Activated naive CD8-positive, alpha-beta T cell (primary cell): ENCODE measurements around the gene SLC39A3.
"Not testable (repeated sequence)": the region's sequence is repeated elsewhere in the genome, so short reads cannot be mapped to it uniquely, and the experiment has no call there.

ENCODE experiments used
- H3K27ac Mint-ChIP-seq: one replicate; pipeline ENCODE4 v1.8.0; 2021; ENCODE audit warnings: mixed read lengths
- H3K27me3 Mint-ChIP-seq: one replicate; pipeline ENCODE4 v1.8.0; 2021; ENCODE audit warnings: mixed read lengths
- H3K36me3 Mint-ChIP-seq: one replicate; pipeline ENCODE4 v1.8.0; 2021; ENCODE audit warnings: mixed read lengths
- H3K4me1 Mint-ChIP-seq: one replicate; pipeline ENCODE4 v1.8.0; 2021; ENCODE audit warnings: low read depth, mixed read lengths
- H3K4me3 Mint-ChIP-seq: one replicate; pipeline ENCODE4 v1.8.0; 2021; ENCODE audit warnings: mild to moderate bottlenecking, mixed read lengths
- H3K9me3 Mint-ChIP-seq: one replicate; pipeline ENCODE4 v1.8.0; 2021; ENCODE audit warnings: low read depth, mixed read lengths

The SLC39A3 gene

DNA sequence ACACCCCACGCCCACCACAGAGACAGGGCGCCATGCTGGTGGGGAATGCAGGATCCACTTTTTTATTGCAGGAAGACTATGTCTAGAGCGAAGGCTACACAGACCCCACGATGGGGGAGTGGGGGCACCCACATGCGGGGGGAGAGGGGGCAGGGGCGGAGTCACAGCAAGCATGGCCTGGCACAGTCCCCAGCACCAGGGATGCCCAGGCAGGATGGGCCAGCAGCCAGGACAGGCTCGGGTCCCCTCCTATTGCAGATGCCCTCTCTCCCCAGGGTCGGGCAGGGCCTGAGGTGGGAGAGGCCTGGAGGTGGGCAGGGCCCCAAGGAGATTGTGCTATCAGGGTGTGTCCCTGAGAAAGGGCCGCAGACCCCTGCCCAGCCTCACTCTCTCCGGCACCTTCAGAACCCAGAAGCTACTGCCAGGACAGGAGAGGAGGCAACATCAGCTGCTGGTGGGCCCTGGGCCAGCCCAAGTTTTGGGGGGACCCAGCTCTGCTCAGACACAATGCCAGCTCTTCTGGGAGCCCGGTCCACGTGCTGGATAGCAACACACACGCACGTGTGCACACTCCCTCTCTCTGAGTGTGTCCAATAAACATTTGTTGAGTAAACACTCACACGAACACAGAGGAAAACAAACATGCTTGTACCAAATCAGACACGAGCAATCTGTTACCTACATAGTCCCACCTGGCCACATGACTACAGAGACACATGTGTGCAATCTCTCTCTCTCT lies 25.1 kb downstream of the SLC39A3 start:
- no peak overlapping the region for H3K4me3 Mint-ChIP-seq
- H3K9me3 Mint-ChIP-seq, result peaks cover 10% of the 10 kb centered on the region
- H3K27ac Mint-ChIP-seq, result no peak overlapping the region
- peaks cover 5% of the 10 kb centered on the region for H3K36me3 Mint-ChIP-seq
- peaks cover 13% of the 10 kb centered on the region for H3K4me1 Mint-ChIP-seq
- H3K27me3 Mint-ChIP-seq, result peaks cover 2% of the 10 kb centered on the region

DNA sequence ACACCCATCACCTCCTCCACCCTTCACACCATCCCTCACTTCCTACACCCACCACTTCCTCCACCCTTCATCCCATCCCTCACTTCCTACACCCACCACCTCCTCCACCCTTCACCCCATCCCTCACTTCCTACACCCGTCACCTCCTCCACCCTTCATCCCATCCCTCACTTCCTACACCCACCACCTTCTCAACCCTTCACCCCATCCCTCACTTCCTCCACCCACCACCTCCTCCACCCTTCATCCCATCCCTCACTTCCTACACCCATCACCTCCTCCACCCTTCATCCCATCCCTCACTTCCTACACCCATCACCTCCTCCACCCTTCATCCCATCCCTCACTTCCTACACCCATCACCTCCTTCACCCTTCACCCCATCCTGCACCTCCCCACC lies 25.7 kb downstream of the SLC39A3 start:
- not testable (repeated sequence) for H3K27ac Mint-ChIP-seq, H3K27me3 Mint-ChIP-seq, H3K9me3 Mint-ChIP-seq, H3K36me3 Mint-ChIP-seq, H3K4me3 Mint-ChIP-seq
- H3K4me1 Mint-ChIP-seq, result peaks cover 12% of the 10 kb centered on the region

DNA sequence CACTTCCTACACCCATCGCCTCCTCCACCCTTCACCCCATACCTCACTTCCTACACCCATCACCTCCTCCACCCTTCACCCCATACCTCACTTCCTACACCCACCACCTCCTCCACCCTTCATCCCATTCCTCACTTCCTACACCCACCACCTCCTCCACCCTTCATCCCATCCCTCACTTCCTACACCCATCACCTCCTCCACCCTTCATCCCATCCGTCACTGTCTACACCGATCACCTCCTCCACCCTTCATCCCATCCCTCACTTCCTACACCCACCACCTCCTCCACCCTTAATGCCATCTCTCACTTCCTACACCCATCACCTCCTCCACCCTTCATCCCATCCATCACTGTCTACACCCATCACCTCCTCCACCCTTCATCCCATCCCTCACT lies 26.6 kb downstream of the SLC39A3 start:
- H3K4me1 Mint-ChIP-seq, result peaks cover 12% of the 10 kb centered on the region
- not testable (repeated sequence) for H3K4me3 Mint-ChIP-seq, H3K36me3 Mint-ChIP-seq, H3K27me3 Mint-ChIP-seq, H3K27ac Mint-ChIP-seq, H3K9me3 Mint-ChIP-seq

DNA sequence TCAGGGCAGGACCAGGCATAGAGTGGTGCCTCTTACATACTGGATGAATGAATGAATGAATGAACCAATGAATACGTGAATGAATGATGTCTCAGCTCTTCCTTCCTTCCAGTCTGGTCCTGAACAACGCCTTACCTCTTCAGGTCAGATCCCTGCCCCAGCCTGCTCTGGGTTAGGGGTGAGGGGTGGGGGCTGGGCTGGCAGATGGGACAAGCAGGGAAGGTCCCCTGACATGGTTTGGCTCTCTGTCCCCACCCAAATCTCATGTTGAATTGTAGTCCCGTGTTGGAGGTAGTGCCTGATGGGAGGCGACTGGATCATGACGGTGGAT lies 28.0 kb downstream of the SLC39A3 start:
- H3K27me3 Mint-ChIP-seq, result peaks cover 1% of the 10 kb centered on the region
- H3K27ac Mint-ChIP-seq, result no peak overlapping the region
- peaks cover 10% of the 10 kb centered on the region for H3K9me3 Mint-ChIP-seq
- no peak overlapping the region for H3K4me3 Mint-ChIP-seq
- H3K4me1 Mint-ChIP-seq, result peaks cover 12% of the 10 kb centered on the region
- peaks cover 5% of the 10 kb centered on the region for H3K36me3 Mint-ChIP-seq

DNA sequence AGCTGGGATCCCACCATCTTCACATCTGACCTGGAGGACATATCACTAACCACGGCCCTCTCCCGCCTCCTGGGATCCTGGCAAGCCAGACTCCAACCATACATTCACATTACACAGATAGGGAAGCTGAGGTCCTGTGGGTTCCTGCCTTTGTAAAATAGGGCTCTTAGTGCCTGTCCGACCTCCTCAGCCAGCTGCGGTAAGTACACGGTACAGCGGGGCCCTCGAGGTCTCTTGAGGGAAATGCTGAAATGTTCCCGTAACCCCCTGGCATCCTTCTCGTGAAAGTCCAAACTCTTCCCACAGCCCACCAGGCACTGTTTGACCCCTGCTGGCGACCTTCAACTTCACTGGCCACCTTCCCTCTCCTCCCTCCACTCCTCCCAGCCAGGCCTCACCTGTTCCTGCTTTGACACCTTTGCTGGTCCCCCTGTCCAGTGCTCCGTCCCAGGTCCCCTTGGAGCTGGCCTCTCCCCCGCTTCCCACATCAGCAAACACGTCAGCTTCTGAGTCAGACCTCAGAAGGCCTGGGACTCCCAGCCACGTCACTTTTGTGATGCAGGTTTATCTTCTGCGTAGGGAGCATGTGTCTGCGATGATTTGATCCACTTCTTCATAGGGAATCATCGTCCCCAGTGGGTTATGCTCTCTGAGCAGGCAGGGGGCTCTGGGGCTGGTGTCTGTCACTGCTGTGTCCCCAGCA lies 28.5 kb downstream of the SLC39A3 start:
- Mint-ChIP-seq H3K4me3 (no peak overlapping the region), H3K27ac (no peak overlapping the region), H3K4me1 (peaks cover 12% of the 10 kb centered on the region), H3K27me3 (peaks cover 1% of the 10 kb centered on the region), H3K36me3 (peaks cover 5% of the 10 kb centered on the region), H3K9me3 (peaks cover 10% of the 10 kb centered on the region)

DNA sequence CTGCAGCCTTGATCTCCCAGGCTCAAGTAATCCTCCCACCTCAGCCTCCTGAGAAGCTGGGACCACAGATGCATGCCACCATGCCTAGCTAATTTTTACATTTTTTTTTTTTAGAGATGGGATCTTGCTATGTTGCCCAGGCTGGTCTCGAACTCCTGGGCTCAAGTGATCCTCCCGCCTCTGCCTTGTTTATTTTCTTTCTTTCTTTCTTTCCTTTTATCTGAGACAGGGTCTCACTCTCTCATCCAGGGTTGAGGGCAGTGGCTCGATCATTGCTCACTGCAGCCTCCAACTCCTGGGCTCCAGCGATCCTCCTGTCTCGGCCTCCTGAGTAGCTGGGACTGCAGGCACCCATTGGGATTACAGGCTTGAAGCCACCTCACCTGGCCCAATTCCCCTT lies 33.6 kb downstream of the SLC39A3 start:
- Mint-ChIP-seq H3K9me3 (no peaks in the 10 kb centered on the region), H3K36me3 (no peaks in the 10 kb centered on the region), H3K27ac (no peak overlapping the region), H3K4me3 (no peak overlapping the region), H3K27me3 (no peaks in the 10 kb centered on the region), H3K4me1 (peaks cover 13% of the 10 kb centered on the region)

DNA sequence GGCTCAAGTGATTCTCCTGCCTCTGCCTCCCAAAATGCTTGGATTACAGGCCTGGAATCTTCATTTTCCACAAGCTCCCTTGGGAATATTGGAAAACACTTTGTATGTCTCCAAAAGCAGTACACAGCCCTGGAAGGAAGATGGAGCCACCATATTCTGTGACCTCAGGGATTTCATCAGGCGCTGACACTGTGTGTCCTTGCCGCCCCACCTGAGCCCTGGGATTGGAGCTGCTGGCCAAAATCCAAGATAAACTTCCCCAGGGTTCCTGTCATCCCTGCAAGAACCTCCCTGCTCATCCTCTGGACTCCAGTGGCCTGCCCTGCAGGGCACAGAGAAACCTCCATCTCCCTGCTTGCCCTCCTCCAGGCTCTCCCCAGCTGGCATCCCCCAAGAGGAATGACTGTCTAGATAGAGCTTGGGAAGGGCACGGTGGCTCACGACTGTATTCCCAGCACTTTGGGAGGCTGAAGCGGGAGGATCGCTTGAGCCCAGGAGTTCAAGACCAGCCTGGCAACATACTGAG lies 36.1 kb downstream of the SLC39A3 start:
- no peak overlapping the region for H3K4me3 Mint-ChIP-seq
- no peaks in the 10 kb centered on the region for H3K27me3 Mint-ChIP-seq
- no peaks in the 10 kb centered on the region for H3K36me3 Mint-ChIP-seq
- H3K4me1 Mint-ChIP-seq, result peaks cover 26% of the 10 kb centered on the region
- no peak overlapping the region for H3K27ac Mint-ChIP-seq
- H3K9me3 Mint-ChIP-seq, result no peaks in the 10 kb centered on the region

DNA sequence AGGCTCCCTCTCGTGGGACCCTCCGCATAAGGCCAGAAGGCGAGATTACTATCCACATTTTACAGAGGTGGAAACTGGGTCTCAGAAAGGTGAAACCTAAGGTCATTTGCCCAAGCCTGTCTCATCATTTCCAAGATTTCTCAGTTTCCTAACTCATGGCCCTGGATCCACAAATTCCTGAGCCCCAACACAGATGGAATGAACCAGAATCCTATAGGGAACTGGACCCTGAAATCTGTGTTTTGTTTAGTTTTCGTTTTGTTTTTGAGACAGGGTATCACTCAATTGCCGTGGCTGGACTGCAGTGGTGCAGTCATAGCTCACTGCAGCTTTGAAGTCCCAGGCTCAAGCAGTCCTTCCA lies 36.8 kb downstream of the SLC39A3 start:
- H3K36me3 Mint-ChIP-seq, result no peaks in the 10 kb centered on the region

DNA sequence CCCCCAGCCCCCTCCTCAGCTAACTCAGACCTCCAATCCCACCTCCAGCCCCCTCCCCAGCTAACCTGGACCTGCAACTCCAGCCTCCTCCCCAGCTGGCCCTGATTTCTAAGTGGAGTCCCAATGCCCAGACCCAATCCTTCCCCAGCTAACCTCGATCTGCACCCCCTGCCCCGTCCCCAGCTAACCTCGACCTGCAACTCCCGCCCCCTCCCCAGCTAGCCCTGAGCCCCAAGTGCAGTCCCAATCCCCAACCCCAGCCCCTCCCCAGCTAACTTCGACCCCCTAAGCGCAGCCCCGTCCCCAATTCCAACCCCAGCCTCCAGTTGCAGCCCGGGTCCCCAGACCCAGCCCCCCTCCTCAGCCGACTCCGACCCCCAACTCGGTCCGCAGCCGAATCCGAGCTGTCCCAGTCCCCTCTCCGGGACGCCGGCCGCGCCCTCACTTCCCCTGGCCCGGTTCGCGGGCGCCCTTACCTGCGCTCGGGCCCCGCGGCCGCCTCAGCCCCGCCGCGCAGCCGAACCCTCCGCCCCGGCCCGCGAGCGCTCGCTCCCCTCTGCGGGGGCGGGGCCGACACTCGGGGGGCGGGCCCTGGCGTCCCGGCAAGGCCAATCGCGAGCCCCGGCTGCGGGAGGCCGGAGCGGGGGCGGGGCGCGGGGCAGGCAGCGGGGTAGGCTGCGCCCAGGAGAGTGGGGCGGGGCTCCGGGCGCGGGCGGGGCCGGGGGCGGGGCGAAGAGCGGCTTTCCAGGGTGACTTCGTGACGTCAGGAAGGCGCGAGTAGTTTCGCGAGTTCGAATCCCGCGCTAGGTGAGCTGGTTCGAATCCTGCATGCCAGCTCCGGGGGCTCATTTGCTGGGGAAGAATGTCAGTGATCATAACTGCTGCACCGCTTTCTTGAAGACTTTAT lies 37.4 kb downstream of the SLC39A3 start, which contains the start of gene GNG7:
GNG7 (minus strand) TSS at position 525 of the 907 bp plus-strand sequence. CDS start 182,006 bp downstream, outside the sequence.
- Mint-ChIP-seq H3K9me3 (no peaks in the 10 kb centered on the region), H3K4me3 (peak within 1 kb of the TSS; percentile 73), H3K27ac (peak within 1 kb of the TSS; percentile 46), H3K27me3 (no peaks in the 10 kb centered on the region), H3K36me3 (no peaks in the 10 kb centered on the region), H3K4me1 (peaks cover 31% of the 10 kb centered on the region)

More for the DNA sequence above, 36.8 kb downstream of the SLC39A3 start:
- H3K27ac Mint-ChIP-seq, result peak overlapping the region; percentile 46
- H3K4me1 Mint-ChIP-seq, result peaks cover 31% of the 10 kb centered on the region
- peak overlapping the region; percentile 73 for H3K4me3 Mint-ChIP-seq
- no peaks in the 10 kb centered on the region for H3K27me3 Mint-ChIP-seq
- H3K9me3 Mint-ChIP-seq, result no peaks in the 10 kb centered on the region

DNA sequence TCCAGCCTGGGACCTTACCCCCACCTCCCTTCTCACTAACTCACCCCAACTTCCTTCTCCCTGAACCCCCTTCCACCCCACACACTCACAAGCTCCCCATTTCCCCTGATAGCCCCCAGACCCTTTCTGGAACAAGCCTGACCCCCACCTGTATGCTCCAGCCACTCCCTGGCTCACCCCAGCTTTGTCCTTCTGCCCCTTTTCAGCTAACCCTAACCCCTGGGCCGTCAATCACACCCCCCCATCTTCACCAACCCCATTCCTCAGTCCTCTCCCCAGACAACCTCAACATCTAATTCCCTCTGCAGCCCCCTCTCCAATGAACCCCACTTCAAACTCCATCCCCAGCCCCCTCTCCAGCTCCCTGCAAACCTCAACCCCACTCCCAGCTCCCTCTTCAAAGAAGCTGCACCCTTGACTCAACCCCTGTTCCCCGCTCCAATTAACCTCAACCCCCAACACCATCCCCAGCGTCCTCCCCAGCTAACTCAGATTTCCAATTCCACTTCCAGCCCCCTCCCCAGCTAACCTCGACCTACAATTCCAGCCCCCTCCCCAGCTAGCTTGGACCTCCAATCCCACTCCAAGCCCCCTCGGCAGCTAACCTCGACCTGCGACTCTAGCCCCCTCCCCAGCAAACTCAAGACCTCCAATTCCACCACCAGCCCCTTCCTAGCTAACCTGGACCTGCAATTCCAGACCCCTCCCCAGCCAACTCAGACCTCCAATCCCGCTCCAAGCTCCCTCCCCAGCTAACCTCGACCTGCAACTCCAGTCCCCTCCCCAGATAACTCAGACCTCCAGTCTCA lies 38.3 kb downstream of the SLC39A3 start:
- no peaks in the 10 kb centered on the region for H3K36me3 Mint-ChIP-seq
- H3K9me3 Mint-ChIP-seq, result no peaks in the 10 kb centered on the region
- peak overlapping the region; percentile 61 for H3K27ac Mint-ChIP-seq
- H3K27me3 Mint-ChIP-seq, result no peaks in the 10 kb centered on the region
- H3K4me3 Mint-ChIP-seq, result peak overlapping the region; percentile 49
- H3K4me1 Mint-ChIP-seq, result peaks cover 31% of the 10 kb centered on the region

DNA sequence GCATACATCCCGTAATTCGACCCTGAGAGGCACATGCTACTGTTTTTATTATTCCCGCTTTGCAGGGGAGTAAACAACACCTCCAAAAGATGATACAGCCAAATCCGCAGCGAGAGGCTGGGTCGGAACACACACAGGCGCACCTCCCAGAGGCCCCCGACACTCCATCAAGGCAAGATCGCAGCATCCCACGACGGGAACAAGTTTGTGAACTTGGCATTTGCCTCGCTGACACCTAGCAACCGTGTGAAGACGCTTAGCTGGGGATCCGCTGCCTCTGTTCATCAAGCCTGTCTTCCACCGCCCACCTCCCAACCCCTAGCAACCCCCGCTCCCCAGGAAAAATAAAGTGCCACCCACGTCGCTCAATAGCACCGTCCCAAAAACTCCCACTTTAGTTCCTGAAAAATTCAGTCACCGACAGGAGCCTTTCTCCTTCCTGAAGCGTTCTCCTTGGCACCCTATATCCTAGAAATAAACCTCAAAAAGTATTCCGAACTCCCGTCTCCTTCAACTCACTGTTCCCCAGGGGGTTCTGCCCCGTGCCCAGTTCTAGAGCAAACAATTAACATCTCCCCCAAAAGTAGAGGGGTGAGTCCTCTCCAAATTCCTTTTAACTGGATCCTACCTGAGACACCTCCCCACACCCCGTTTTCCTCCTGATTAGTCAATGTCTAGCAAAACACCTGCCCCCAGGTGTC lies 39.0 kb downstream of the SLC39A3 start:
- H3K4me1 Mint-ChIP-seq, result peaks cover 31% of the 10 kb centered on the region
- H3K9me3 Mint-ChIP-seq, result no peaks in the 10 kb centered on the region
- no peaks in the 10 kb centered on the region for H3K27me3 Mint-ChIP-seq
- H3K27ac Mint-ChIP-seq, result peak overlapping the region; percentile 61
- no peaks in the 10 kb centered on the region for H3K36me3 Mint-ChIP-seq
- peak overlapping the region; percentile 14 for H3K4me3 Mint-ChIP-seq

DNA sequence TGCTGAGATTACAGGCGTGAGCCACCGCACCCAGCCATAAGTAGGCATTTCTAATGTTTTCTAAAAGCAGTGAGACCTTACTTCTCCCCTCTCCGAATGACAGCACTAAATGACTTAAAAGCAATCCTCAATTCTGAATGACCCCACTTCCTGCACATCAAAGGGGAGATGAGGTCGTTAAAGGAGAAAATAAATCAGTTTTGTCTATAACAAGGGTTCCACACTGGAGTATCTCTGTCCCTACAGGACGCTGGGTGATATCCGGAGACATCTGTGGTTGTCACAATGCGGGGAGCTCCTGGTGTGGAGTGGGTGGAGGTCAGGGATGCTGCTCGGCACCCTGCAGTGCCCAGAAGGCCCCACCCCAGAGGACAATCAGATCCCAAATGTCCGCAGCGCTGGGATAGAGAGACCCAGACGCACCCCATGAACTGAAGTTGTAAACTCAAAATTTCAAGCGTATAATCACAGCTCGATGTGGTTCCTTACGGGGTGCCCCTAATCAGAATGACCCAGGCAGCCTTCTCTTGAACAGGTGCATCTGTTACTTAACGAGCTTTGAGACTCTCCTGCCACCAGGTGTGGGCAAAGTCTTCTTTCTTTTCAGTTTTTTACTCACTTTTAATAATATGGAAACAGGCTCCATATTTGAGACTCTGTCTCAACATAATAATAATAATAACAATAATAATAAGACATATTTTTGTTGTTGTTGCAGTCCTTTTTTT lies 40.2 kb downstream of the SLC39A3 start:
- peaks cover 31% of the 10 kb centered on the region for H3K4me1 Mint-ChIP-seq
- H3K9me3 Mint-ChIP-seq, result no peaks in the 10 kb centered on the region
- no peak overlapping the region for H3K4me3 Mint-ChIP-seq
- H3K36me3 Mint-ChIP-seq, result no peaks in the 10 kb centered on the region
- H3K27ac Mint-ChIP-seq, result no peak overlapping the region
- no peaks in the 10 kb centered on the region for H3K27me3 Mint-ChIP-seq

DNA sequence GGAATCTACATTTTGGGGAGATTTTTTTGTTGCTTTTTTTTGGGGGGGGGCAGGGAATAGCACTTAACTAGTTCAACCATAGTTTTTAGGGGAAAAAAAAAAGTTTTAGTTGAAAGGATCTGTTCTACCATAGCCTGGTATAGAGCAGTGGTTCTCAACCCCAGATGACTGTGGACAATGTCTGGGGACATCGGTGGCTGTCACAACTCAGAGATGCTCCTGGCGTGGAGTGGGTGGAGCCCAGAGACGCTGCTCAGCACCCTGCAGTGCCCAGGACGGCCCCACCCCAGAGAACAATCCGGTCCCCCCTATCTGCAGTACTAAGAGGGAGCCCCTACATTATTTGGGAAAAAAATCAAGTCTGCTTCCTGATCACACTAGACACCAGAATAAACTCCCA lies 45.6 kb downstream of the SLC39A3 start:
- Mint-ChIP-seq H3K27me3 (no peaks in the 10 kb centered on the region), H3K36me3 (no peaks in the 10 kb centered on the region), H3K4me1 (peaks cover 8% of the 10 kb centered on the region), H3K4me3 (no peak overlapping the region), H3K27ac (no peak overlapping the region), H3K9me3 (no peaks in the 10 kb centered on the region)
